ENCODE data around the gene WDR90.
"Not testable (repeated sequence)": the region's sequence is repeated elsewhere in the genome, so short reads cannot be mapped to it uniquely, and the experiment has no call there.

DNA sequence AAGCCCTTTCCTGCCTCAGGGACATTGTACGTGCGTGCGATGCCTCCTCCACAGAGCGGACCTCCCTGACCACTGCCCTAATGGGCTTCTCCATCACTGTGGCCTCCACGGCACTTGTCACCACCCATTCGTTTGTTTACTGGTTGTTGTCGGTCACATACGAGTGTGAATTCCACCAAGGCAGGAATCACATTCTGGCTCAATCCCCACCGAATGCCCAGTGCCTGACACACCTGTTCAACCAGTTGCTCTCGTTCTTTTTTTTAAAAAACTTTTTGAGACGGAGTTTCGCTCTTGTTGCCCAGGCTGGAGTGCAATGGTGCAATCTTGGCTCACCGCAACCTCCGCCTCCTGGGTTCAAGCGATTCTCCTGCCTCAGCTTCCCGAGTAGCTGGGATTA lies 42.1 kb downstream of the WDR90 start:
- not testable (repeated sequence) for TF ChIP-seq EZH2phosphoT487 (IDR thresholded peaks at IDR 0.05; ENCODE audit: insufficient read depth, low read depth); EZH2 (IDR thresholded peaks at IDR 0.05; ENCODE audit: insufficient read depth, poor library complexity, severe bottlenecking)

Data from GM23248 (cell line).